ENCODE results near the gene RNASE1. TPM values are rescaled to one million over a fixed set of nuclear protein-coding genes. Genes with fewer than 3 reads are reported as not detected.

RNASE1 gene
- total RNA-seq, 4 donors from 2014 or later = 107 to 299 (median 167) TPM

DNA sequence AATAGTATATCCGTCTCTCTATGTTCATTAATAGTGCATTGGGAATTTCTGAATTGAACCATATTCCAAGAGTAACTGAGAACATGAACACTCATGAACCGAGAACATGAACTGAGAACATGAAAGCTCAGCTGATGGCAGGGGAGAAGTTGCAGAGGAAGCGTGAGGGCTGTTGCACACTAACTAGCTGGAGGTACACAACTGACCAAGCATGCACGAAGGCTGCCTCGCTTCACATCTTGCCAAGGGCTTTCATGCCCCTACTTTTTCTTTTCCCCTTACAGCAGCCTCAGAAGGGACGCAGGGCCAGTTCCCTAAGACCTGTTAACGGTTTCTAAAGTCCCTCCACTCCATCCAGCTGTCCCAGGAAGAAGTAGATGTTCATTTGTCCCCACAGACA lies 4.3 kb downstream of the RNASE1 start:
- DNase-seq = no peak
- peak overlapping the region in 1 of 2 donors; percentile 70 for H3K27ac ChIP-seq
- no peak for TF ChIP-seq CTCF (IDR thresholded peaks at IDR 0.05)
- TF ChIP-seq POLR2A (IDR thresholded peaks at IDR 0.05) = no peak
- H3K4me1 ChIP-seq = no peaks in the 10 kb centered on the region
- H3K9me3 ChIP-seq = no peaks in the 10 kb centered on the region
- H3K4me3 ChIP-seq = no peak overlapping the region
- intact Hi-C loops (cut with DNase I; ENCODE audit: low total_unique reads) = no loop called here
- H3K27me3 ChIP-seq = no peaks in the 10 kb centered on the region
- no peaks in the 10 kb centered on the region for H3K36me3 ChIP-seq

DNA sequence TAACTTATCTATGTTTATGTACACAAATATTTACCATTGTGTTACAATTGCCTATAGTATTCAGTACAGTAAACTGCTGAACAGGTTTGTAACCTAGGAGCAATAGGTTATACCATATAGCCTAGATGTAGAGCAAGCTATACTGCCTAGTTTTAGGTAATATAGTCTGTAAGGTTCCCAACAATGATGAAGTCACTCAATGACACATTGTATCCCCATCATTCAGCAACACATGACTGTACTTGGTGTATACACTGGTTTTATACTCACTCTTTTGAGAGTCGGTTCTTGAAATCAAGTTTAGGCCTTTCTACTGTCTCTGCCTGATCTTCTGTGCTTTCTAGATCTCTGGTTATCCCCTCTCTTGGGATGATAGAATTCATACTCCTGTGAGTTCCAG lies 5.5 kb downstream of the RNASE1 start:
- no peak overlapping the region for H3K4me3 ChIP-seq
- intact Hi-C loops (cut with DNase I; ENCODE audit: low total_unique reads) = no loop called here
- H3K27ac ChIP-seq = no peak overlapping the region
- H3K27me3 ChIP-seq = no peaks in the 10 kb centered on the region
- no peaks in the 10 kb centered on the region for H3K36me3 ChIP-seq
- no peaks in the 10 kb centered on the region for H3K9me3 ChIP-seq
- DNase-seq = no peak
- H3K4me1 ChIP-seq = no peaks in the 10 kb centered on the region
- TF ChIP-seq POLR2A (IDR thresholded peaks at IDR 0.05) (no peak), CTCF (IDR thresholded peaks at IDR 0.05) (no peak)

DNA sequence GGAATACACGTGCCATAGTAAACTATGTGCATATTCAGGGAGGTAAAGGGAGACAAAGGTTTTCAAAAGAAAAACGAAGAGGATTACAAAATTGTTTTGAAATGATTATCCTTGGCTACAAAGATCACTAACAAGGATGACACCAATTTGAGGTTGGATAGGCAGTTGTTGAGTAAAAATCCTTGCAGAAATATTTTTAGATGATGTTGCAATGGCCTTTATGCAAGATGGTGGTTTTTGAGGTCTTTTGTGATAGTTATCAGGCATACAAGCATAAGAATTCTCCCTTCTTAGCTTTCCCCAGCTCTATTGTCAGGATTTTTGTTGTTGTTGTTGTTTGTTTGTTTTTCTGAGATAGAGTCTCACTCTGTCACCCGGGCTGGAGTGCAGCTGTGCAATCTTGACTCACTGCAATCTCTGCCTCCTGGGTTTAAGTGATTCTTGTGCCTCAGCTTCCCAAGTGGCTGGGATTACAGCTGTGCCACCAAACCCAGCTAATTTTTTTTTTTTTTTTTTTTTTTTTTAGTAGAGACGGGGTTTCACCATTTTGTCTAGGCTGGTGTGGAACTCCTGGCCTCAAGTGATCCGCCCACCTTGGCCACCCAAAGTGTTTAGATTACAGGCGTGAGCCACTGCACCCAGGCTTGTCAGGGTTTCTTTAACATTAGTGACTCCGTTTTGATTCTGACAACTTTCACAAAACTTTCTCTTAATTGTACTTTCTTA lies 7.8 kb downstream of the RNASE1 start:
- Histone ChIP-seq H3K36me3 (no peaks in the 10 kb centered on the region), H3K4me1 (no peaks in the 10 kb centered on the region), H3K4me3 (no peak overlapping the region), H3K9me3 (no peaks in the 10 kb centered on the region), H3K27ac (no peak overlapping the region), H3K27me3 (no peaks in the 10 kb centered on the region)
- DNase-seq = no peak
- intact Hi-C loops (cut with DNase I; ENCODE audit: low total_unique reads) = no loop called here
- TF ChIP-seq POLR2A (IDR thresholded peaks at IDR 0.05) = no peak
- no peak for TF ChIP-seq CTCF (IDR thresholded peaks at IDR 0.05)

DNA sequence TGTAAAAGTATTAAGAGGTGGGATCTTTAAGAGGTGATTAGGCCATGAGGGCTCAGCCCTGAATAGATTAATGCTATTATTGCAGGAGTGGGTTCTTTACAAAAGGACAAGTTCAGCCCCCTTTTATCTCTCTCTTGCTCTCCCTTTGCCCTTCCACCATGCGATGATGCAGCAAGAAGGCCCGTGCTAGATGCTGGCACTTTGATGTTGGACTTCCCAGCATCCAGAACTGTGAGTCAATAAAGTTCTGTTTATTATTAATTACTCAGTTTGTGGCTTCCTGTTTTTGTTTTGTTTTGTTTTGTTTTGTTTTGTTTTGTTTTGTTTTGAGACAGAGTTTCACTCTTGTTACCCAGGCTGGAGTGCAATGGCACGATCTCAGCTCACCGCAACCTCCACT lies 10.1 kb downstream of the RNASE1 start:
- H3K4me1 ChIP-seq = no peaks in the 10 kb centered on the region
- H3K27ac ChIP-seq = no peak overlapping the region
- no peak for DNase-seq
- H3K27me3 ChIP-seq = no peaks in the 10 kb centered on the region
- no peak overlapping the region for H3K4me3 ChIP-seq
- no peaks in the 10 kb centered on the region for H3K36me3 ChIP-seq
- intact Hi-C loops (cut with DNase I; ENCODE audit: low total_unique reads) = no loop called here
- no peak for TF ChIP-seq CTCF (IDR thresholded peaks at IDR 0.05)
- TF ChIP-seq POLR2A (IDR thresholded peaks at IDR 0.05) = no peak
- no peaks in the 10 kb centered on the region for H3K9me3 ChIP-seq

GRCh38 chr14:20791597-20791996 lies 11.0 kb downstream of the RNASE1 start:
- intact Hi-C loops (cut with DNase I; ENCODE audit: low total_unique reads) = no loop called here
- TF ChIP-seq CTCF (IDR thresholded peaks at IDR 0.05) = no peak
- no peak for TF ChIP-seq POLR2A (IDR thresholded peaks at IDR 0.05)
- Histone ChIP-seq H3K27me3 (no peaks in the 10 kb centered on the region), H3K9me3 (no peaks in the 10 kb centered on the region), H3K4me1 (no peaks in the 10 kb centered on the region), H3K36me3 (no peaks in the 10 kb centered on the region), H3K27ac (no peak overlapping the region), H3K4me3 (no peak overlapping the region)
- no peak for DNase-seq

All from uterus (tissue), 4 donors.